Adrenal gland (tissue), 12 donors: ENCODE measurements around the gene ELP5. TPM values are rescaled to one million over a fixed set of nuclear protein-coding genes. Genes with fewer than 3 reads are reported as not detected.

ENCODE experiments used
- DNase-seq, 7 donors: peaks; one replicate each; pipeline ENCODE4 v3.0.0-alpha.2; 2019 to 2020
- H3K27ac ChIP-seq, 5 donors: fragments of 200-600 bp; sonication (generic) in 4 of 5; 1 replicate in 3 of 5; 2 replicates in 2 of 5; pipeline versions ENCODE4 v1.5.1 to v1.8.0; 2016 to 2020; ENCODE audit warnings: mild to moderate bottlenecking in 1 of 5
- H3K27me3 ChIP-seq: fragments of 200-600 bp; 2 replicates; pipeline ENCODE4 v1.8.0; 2021
- H3K36me3 ChIP-seq, 2 donors: fragments of 200-600 bp; replicated peaks in 1 of 2; 1 replicate in 1 of 2; 2 replicates in 1 of 2; pipeline versions ENCODE4 v1.5.1 to v1.8.0; 2018 to 2022
- H3K4me1 ChIP-seq, 2 donors: fragments of 200-600 bp; replicated peaks in 1 of 2; 1 replicate in 1 of 2; 2 replicates in 1 of 2; pipeline versions ENCODE4 v1.5.1 to v1.8.0; 2018 to 2021
- H3K4me3 ChIP-seq, 4 donors: fragments of 200-600 bp; sonication (generic) in 3 of 4; one replicate each; pipeline ENCODE4 v1.5.1; 2016 to 2018
- H3K9me3 ChIP-seq, 3 donors: fragments of 200-600 bp; sonication (generic) in 1 of 3; replicated peaks in 1 of 3; 1 replicate in 2 of 3; 2 replicates in 1 of 3; pipeline versions ENCODE4 v1.5.1 to v1.8.0; 2016 to 2021
- POLR2A ChIP-seq, 2 donors: fragments of 450-650 bp; IDR thresholded peaks; one replicate each; pipeline ENCODE4 v1.6.1; 2017; ENCODE audit warnings: antibody characterized with exemption in 2 of 2, mild to moderate bottlenecking in 2 of 2, moderate library complexity in 1 of 2
- WGBS, 4 donors: extraction: QIAGEN DNeasy Blood & Tissue Kit in 2 of 4; methylation state at CpG; one replicate each; pipeline versions ENCODE4 v1.1.5 to v1.1.7; 2013 to 2017; 5-methylcytosine and 5-hydroxymethylcytosine counted together
- intact Hi-C, 2 donors: fragments of 100-400 bp; cut with DNase I; formaldehyde crosslinking; loops; one replicate each; pipeline versions ENCODE4 v1.14.1 to v1.15.0; 2022 to 2023
- polyA plus RNA-seq, 3 donors: library from polyadenylated mRNA; stranded (reverse); fragments of 200-250 nt in 2 of 3; fragments of 350-450 nt in 1 of 3; fragmentation: Illumina TruSeq in 1 of 3; extraction: RNeasy Lipid Tissue Mini Kit (QIAGEN cat#74804) in 1 of 3; gene quantifications; one replicate each; pipeline ENCODE4 v1.2.3, GENCODE V29; 2013 to 2014
- total RNA-seq, 9 donors: library from RNA; depleted of rRNA in 4 of 9; stranded (reverse); fragments of >200 nt in 4 of 9; fragments of 120-200 nt in 1 of 9; fragmentation: NEBNext Ultra II Directional in 1 of 9; extraction: Animal tissue kit (Norgen Biotek cat#: 25700) in 1 of 9; gene quantifications; one replicate each; pipeline versions ENCODE4 v1.1.0 to v1.2.4, GENCODE V29; 2013 to 2023
- TF ChIP-seq, protein P1 (sequence below), 6 experiments: fragments of 450-650 bp in 4 of 6; fragments of 200-600 bp in 2 of 6; sonication (generic) in 1 of 6; IDR thresholded peaks; 1 replicate in 5 of 6; 2 replicates in 1 of 6; pipeline versions ENCODE4 v1.5.1 to v1.8.0; 2016 to 2021; ENCODE audit warnings: antibody characterized with exemption in 6 of 6, mild to moderate bottlenecking in 2 of 6, moderate library complexity in 1 of 6
- donor health status: healthy with polysubstance abuse.
- donor health status: Bipolar disorder and iron deficiency.
- donor health status: DM: yes; HTN: yes; CAD: no.
- donor health status: DM: no; HTN: no; CAD: no.
- donor health status: DM: no; HTN: no; CAD: no.
- donor health status: DM: yes; HTN: yes; CAD: no.

Gene ELP5
- total and polyA plus RNA-seq, 12 donors, result 28.0 to 96.5 (median 61.3) TPM

DNA sequence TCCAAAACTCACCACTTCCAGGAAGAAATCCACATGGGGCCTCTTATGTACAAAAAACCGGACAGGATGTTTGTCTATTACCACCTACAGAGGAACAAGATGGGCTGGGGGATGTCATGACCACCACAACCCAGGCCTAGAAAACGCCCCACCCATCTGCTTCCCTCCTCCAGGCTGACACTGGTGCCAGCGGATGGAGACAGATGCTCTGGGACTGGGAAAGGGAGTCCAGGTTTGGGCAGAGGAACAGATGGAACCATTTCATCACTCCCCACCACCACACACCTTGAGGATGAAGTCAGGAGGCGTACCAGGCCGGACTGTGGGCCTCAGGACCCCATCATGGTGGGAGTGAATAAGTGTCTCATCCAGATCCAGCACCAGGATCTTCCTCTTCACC, 5.2 kb upstream of the ELP5 start:
- 89 to 98% (median 97%) methylated on average over 4 to 5 of the region's 5 CpGs for WGBS, 4 donors
- peaks cover 21 to 29% of the 10 kb centered on the region in 2 donors for H3K4me1 ChIP-seq
- H3K27ac ChIP-seq, result no peak overlapping the region
- DNase-seq, result no peak
- no peaks in the 10 kb centered on the region for H3K9me3 ChIP-seq
- TF ChIP-seq POLR2A (IDR thresholded peaks at IDR 0.05), result no peak
- TF ChIP-seq, protein P1, sequence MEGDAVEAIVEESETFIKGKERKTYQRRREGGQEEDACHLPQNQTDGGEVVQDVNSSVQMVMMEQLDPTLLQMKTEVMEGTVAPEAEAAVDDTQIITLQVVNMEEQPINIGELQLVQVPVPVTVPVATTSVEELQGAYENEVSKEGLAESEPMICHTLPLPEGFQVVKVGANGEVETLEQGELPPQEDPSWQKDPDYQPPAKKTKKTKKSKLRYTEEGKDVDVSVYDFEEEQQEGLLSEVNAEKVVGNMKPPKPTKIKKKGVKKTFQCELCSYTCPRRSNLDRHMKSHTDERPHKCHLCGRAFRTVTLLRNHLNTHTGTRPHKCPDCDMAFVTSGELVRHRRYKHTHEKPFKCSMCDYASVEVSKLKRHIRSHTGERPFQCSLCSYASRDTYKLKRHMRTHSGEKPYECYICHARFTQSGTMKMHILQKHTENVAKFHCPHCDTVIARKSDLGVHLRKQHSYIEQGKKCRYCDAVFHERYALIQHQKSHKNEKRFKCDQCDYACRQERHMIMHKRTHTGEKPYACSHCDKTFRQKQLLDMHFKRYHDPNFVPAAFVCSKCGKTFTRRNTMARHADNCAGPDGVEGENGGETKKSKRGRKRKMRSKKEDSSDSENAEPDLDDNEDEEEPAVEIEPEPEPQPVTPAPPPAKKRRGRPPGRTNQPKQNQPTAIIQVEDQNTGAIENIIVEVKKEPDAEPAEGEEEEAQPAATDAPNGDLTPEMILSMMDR (IDR thresholded peaks at IDR 0.05), result no peak
- peaks cover 0 to 36% of the 10 kb centered on the region in 2 donors for H3K36me3 ChIP-seq
- intact Hi-C loops, result no loop called here
- H3K4me3 ChIP-seq, result no peak overlapping the region
- H3K27me3 ChIP-seq, result no peaks in the 10 kb centered on the region

DNA sequence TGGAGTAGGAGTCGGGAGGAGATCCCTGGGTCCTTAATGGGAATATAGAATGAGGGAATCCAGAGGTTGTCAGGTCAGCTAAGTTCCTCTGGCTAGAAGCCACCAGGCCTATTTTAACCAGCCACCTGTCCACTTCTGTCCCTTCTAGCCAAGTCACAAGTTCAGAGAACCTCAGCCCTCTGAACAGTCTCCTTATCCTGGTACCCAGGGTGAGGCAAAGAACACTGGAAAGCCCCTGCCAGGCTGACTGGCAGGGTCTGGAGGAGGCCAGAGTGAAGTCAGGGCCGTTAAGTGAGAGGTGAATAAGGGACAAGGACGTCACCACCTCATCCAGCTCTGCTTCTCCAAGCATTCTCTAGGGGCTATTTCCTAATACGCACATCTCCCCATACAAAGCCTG, 3.2 kb upstream of the ELP5 start:
- Histone ChIP-seq H3K36me3 (peaks cover 0 to 34% of the 10 kb centered on the region in 2 donors), H3K4me1 (peaks cover 31 to 33% of the 10 kb centered on the region in 2 donors), H3K4me3 (no peak overlapping the region), H3K27me3 (no peaks in the 10 kb centered on the region), H3K9me3 (no peaks in the 10 kb centered on the region), H3K27ac (peak overlapping the region in 2 of 5 donors; percentile 21 to 100)
- 53 to 62% (median 56%) methylated on average over 4 of the region's 4 CpGs for WGBS, 4 donors
- TF ChIP-seq POLR2A (IDR thresholded peaks at IDR 0.05), result no peak
- TF ChIP-seq, protein P1 (IDR thresholded peaks at IDR 0.05), result no peak
- intact Hi-C loops, result no loop called here
- DNase-seq, result no peak

DNA sequence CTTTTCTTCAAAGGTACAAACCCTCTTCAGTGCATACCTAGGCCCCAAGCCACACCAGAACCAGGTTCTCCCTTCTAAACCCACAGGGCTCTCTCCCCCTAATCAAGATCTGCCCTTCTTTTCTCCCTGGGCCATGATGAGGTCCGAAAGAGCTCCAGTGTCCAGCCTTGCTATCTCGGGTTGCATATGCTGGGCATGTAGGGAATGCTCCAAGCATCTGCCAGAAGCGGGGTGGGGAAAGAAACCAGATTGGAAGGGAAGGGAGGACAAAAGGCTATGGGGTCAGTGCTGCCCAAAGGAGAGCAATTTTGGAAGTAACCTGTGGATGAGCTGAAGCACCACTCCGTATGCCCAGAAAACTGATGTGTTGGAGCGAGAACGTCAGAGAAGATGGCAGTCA, 2.8 kb upstream of the ELP5 start:
- peak overlapping the region in 2 of 5 donors; percentile 21 to 100 for H3K27ac ChIP-seq

DNA sequence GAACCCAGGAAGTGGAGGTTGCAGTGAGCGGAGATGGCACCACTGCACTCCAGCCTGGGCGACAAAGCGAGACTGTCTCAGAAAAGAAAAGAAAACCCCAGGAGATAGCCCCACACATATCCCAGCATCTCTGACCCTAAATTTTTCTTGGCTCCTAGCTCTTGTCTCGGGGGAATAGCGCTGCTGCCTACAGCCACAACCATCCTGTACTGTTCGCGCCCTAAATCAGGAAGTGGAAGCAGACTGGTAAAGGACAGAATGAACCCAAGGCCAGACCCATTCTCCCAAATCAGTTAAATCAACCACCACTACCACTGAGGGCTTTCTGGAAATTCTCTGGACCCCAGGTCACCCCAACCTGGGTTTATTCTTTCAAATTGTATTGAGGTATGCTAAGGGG, 2.2 kb upstream of the ELP5 start:
- Histone ChIP-seq H3K27ac (peak overlapping the region in 2 of 5 donors; percentile 99 to 100), H3K36me3 (peaks cover 0 to 34% of the 10 kb centered on the region in 2 donors), H3K9me3 (no peaks in the 10 kb centered on the region), H3K27me3 (no peaks in the 10 kb centered on the region), H3K4me3 (peak overlapping the region in 2 of 4 donors; percentile 91 to 92), H3K4me1 (peaks cover 31 to 39% of the 10 kb centered on the region in 2 donors)
- DNase-seq, result peak in 1 of 7 donors; percentile 31
- WGBS, 4 donors, result 77 to 84% (median 78%) methylated on average over 7 of the region's 7 CpGs
- TF ChIP-seq, protein P1 (IDR thresholded peaks at IDR 0.05), result no peak
- no peak for TF ChIP-seq POLR2A (IDR thresholded peaks at IDR 0.05)
- intact Hi-C loops, result no loop called here

More for the DNA sequence above, 2.8 kb upstream of the ELP5 start:
- Histone ChIP-seq H3K4me3 (no peak overlapping the region), H3K36me3 (peaks cover 0 to 34% of the 10 kb centered on the region in 2 donors), H3K4me1 (peaks cover 31 to 37% of the 10 kb centered on the region in 2 donors), H3K9me3 (no peaks in the 10 kb centered on the region), H3K27me3 (no peaks in the 10 kb centered on the region)
- intact Hi-C loops, result no loop called here
- no peak for TF ChIP-seq POLR2A (IDR thresholded peaks at IDR 0.05)
- TF ChIP-seq, protein P1 (IDR thresholded peaks at IDR 0.05), result no peak
- DNase-seq, result peak in 1 of 7 donors; percentile 28
- WGBS, 4 donors, result 75 to 81% (median 78%) methylated on average over 6 of the region's 6 CpGs
